Measurements from ENCODE around the gene ADAM29. TPM values are rescaled to one million over a fixed set of nuclear protein-coding genes. Genes with fewer than 3 reads are reported as not detected.

The ADAM29 gene
- total and polyA plus RNA-seq, 7 donors: not detected

DNA sequence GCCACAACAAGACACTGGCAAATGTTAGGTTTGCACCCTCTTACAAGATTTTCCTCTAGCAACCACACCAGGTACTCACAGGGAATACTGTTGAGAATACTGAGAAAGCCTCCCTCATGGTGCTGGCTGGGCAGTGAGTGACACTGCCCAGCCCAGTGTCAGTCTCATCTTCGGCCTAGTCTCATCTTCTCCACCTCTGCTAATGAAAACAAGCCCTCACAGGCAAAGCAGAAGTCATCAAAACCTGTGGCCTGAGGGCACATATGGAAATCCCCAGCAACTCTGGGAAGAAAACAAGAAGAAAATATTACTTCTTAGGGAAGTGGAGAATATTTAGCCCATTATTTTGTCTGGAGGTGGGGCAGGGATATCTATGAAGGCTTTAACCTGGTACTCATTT, 7.9 kb upstream of the ADAM29 start:
- WGBS, 2 donors: 47 to 60% methylated on average over 1 of the region's 1 CpG
- TF ChIP-seq EP300 (IDR thresholded peaks at IDR 0.05) (no peak), POLR2A (IDR thresholded peaks at IDR 0.05) (no peak)
- no peak for DNase-seq
- Histone ChIP-seq H3K4me1 (no peaks in the 10 kb centered on the region), H3K4me3 (no peak overlapping the region), H3K27ac (no peak overlapping the region), H3K9me3 (no peaks in the 10 kb centered on the region), H3K36me3 (no peaks in the 10 kb centered on the region), H3K27me3 (no peaks in the 10 kb centered on the region)
- intact Hi-C loops (cut with DNase I): no loop called here

DNA sequence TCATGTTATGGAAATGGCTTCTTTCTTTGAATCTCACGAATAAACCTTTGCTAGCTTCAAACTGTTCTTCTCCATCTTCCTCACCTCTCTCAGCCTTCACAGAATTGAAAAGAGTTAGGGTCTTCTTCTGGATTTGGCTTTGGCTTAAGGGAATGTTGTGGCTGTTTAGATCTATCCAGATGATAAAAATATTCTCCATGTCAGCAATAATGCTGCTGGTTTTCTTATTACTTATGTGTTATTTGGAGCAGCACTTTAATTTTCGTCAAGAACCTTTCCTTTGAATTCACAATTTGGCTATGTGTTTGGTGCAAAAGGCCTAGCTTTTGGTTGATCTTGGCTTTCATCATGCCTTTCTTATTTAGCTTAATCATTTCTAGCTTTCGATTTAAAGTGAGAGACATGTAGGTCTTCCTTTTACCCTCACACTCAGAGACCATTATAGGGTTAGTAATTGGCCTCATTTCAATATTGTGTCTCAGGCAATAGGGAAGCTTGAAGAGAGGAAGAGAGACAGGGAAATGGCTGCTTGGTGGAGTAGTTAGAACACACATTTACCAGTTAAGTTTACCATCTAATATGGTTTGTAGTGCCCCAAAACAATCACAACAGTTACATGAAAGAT, 5.1 kb upstream of the ADAM29 start:
- H3K27me3 ChIP-seq: no peaks in the 10 kb centered on the region
- 83 to 85% methylated on average over 3 of the region's 3 CpGs for WGBS, 2 donors
- TF ChIP-seq POLR2AphosphoS5 (IDR thresholded peaks at IDR 0.05) (no peak), EP300 (IDR thresholded peaks at IDR 0.05) (no peak), CTCF (IDR thresholded peaks at IDR 0.05) (no peak), POLR2A (IDR thresholded peaks at IDR 0.05) (no peak)
- H3K4me1 ChIP-seq: no peaks in the 10 kb centered on the region
- no peaks in the 10 kb centered on the region for H3K36me3 ChIP-seq
- intact Hi-C loops (cut with DNase I): no loop called here
- H3K9me3 ChIP-seq: no peaks in the 10 kb centered on the region
- DNase-seq: no peak
- H3K27ac ChIP-seq: no peak overlapping the region
- H3K4me3 ChIP-seq: no peak overlapping the region

- intact Hi-C loops (cut with DNase I): no loop called here
Observed at GRCh38 chr4:174919886-174920423, 1.8 kb downstream of the ADAM29 start.

DNA sequence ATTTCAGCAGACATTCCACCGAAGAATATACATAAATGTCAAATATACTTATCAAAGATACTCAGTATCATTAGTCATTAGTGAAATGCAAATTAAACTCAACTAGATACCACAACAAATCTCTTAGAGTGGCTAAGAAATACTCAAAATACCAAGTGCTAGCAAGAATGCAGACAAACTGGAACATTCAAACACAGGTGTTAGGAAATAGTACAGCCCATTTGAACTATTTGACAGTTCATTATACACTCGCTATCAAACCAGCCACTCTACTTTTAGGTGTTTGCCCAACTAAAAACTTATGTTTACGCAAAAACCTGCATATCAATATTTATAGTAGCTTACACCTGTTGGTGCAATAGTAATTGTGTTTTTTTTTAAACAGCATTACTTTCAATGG, 8.8 kb downstream of the ADAM29 start:
- intact Hi-C loops (cut with DNase I): no loop called here
- no peaks in the 10 kb centered on the region for H3K27me3 ChIP-seq
- peaks cover 0 to 3% (median 0%) of the 10 kb centered on the region in 4 donors for H3K9me3 ChIP-seq
- no peak overlapping the region for H3K4me3 ChIP-seq
- no peak overlapping the region for H3K27ac ChIP-seq
- no peaks in the 10 kb centered on the region for H3K36me3 ChIP-seq
- no peaks in the 10 kb centered on the region for H3K4me1 ChIP-seq
- 84 to 88% methylated on average over 3 of the region's 3 CpGs for WGBS, 2 donors
- no peak for DNase-seq
- TF ChIP-seq POLR2AphosphoS5 (IDR thresholded peaks at IDR 0.05) (no peak), CTCF (IDR thresholded peaks at IDR 0.05) (no peak), EP300 (IDR thresholded peaks at IDR 0.05) (no peak), POLR2A (IDR thresholded peaks at IDR 0.05) (no peak)

More at GRCh38 chr4:174919886-174920423, 1.8 kb downstream of the ADAM29 start:
- Histone ChIP-seq H3K27ac (no peak overlapping the region), H3K36me3 (no peaks in the 10 kb centered on the region), H3K4me1 (no peaks in the 10 kb centered on the region), H3K4me3 (no peak overlapping the region), H3K27me3 (no peaks in the 10 kb centered on the region), H3K9me3 (no peaks in the 10 kb centered on the region)
- 51 to 74% methylated on average over 2 of the region's 2 CpGs for WGBS, 2 donors
- DNase-seq: no peak
- TF ChIP-seq POLR2AphosphoS5 (IDR thresholded peaks at IDR 0.05) (no peak), POLR2A (IDR thresholded peaks at IDR 0.05) (no peak), CTCF (IDR thresholded peaks at IDR 0.05) (no peak), EP300 (IDR thresholded peaks at IDR 0.05) (no peak)

GRCh38 chr4:174928174-174928573, 10.0 kb downstream of the ADAM29 start:
- intact Hi-C loops (cut with DNase I): no loop called here

More at GRCh38 chr4:174928174-174928573, 10.0 kb downstream of the ADAM29 start:
- Histone ChIP-seq H3K4me3 (no peak overlapping the region), H3K4me1 (no peaks in the 10 kb centered on the region), H3K27me3 (no peaks in the 10 kb centered on the region), H3K27ac (no peak overlapping the region), H3K36me3 (no peaks in the 10 kb centered on the region), H3K9me3 (peaks cover 0 to 3% (median 0%) of the 10 kb centered on the region in 4 donors)
- 82% methylated on average over 6 of the region's 6 CpGs for WGBS, 2 donors
- TF ChIP-seq POLR2AphosphoS5 (IDR thresholded peaks at IDR 0.05) (no peak), POLR2A (IDR thresholded peaks at IDR 0.05) (no peak), CTCF (IDR thresholded peaks at IDR 0.05) (no peak), EP300 (IDR thresholded peaks at IDR 0.05) (no peak)
- DNase-seq: no peak

Measured in sigmoid colon (tissue), 7 donors.